Mesothelial cell of epicardium (in vitro differentiated cells): Measurements from ENCODE around the gene RPTN. TPM values are rescaled to one million over a fixed set of nuclear protein-coding genes. Genes with fewer than 3 reads are reported as not detected.

ENCODE experiments used
- DNase-seq, 2 experiments: peaks; one replicate each; pipeline ENCODE4 v3.0.0; 2021; ENCODE audit warnings: low spot score in 2 of 2; ENCODE audit not compliant: unreplicated experiment in 2 of 2
- H3K27ac Mint-ChIP-seq: 2 replicates; pipeline ENCODE4 v1.8.0; 2021; ENCODE audit warnings: mixed read lengths
- H3K27me3 Mint-ChIP-seq: 2 replicates; pipeline ENCODE4 v1.8.0; 2021; ENCODE audit warnings: low read depth, mixed read lengths
- H3K36me3 Mint-ChIP-seq: 2 replicates; pipeline ENCODE4 v1.8.0; 2021; ENCODE audit warnings: mixed read lengths
- H3K4me1 Mint-ChIP-seq: 2 replicates; pipeline ENCODE4 v1.8.0; 2021; ENCODE audit warnings: mixed read lengths
- H3K4me3 Mint-ChIP-seq: 2 replicates; pipeline ENCODE4 v1.8.0; 2021; ENCODE audit warnings: mild to moderate bottlenecking, moderate library complexity, mixed read lengths
- H3K9me3 Mint-ChIP-seq: 2 replicates; pipeline ENCODE4 v1.8.0; 2021; ENCODE audit warnings: mixed read lengths
- total RNA-seq: library from RNA; stranded (reverse); gene quantifications from 3 replicates; pipeline ENCODE4 v1.2.1, GENCODE V29; 2021
- TF ChIP-seq, protein P1 (sequence below): fragments of 200-600 bp; sonication (generic); IDR thresholded peaks from one replicate; pipeline ENCODE4 v1.5.0; 2021; ENCODE audit warnings: antibody characterized with exemption; ENCODE audit not compliant: unreplicated experiment

RPTN gene
- total RNA-seq, 1 donor from 2014 or later = not detected

GRCh38 chr1:152109998-152110294, 49.1 kb downstream of the RPTN start:
- Mint-ChIP-seq H3K27me3 (peaks cover 6% of the 10 kb centered on the region), H3K4me3 (no peak overlapping the region), H3K36me3 (no peaks in the 10 kb centered on the region), H3K9me3 (peaks cover 5% of the 10 kb centered on the region), H3K4me1 (no peaks in the 10 kb centered on the region), H3K27ac (no peak overlapping the region)
- no peak for DNase-seq
- TF ChIP-seq, protein P1, sequence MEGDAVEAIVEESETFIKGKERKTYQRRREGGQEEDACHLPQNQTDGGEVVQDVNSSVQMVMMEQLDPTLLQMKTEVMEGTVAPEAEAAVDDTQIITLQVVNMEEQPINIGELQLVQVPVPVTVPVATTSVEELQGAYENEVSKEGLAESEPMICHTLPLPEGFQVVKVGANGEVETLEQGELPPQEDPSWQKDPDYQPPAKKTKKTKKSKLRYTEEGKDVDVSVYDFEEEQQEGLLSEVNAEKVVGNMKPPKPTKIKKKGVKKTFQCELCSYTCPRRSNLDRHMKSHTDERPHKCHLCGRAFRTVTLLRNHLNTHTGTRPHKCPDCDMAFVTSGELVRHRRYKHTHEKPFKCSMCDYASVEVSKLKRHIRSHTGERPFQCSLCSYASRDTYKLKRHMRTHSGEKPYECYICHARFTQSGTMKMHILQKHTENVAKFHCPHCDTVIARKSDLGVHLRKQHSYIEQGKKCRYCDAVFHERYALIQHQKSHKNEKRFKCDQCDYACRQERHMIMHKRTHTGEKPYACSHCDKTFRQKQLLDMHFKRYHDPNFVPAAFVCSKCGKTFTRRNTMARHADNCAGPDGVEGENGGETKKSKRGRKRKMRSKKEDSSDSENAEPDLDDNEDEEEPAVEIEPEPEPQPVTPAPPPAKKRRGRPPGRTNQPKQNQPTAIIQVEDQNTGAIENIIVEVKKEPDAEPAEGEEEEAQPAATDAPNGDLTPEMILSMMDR = no peak

DNA sequence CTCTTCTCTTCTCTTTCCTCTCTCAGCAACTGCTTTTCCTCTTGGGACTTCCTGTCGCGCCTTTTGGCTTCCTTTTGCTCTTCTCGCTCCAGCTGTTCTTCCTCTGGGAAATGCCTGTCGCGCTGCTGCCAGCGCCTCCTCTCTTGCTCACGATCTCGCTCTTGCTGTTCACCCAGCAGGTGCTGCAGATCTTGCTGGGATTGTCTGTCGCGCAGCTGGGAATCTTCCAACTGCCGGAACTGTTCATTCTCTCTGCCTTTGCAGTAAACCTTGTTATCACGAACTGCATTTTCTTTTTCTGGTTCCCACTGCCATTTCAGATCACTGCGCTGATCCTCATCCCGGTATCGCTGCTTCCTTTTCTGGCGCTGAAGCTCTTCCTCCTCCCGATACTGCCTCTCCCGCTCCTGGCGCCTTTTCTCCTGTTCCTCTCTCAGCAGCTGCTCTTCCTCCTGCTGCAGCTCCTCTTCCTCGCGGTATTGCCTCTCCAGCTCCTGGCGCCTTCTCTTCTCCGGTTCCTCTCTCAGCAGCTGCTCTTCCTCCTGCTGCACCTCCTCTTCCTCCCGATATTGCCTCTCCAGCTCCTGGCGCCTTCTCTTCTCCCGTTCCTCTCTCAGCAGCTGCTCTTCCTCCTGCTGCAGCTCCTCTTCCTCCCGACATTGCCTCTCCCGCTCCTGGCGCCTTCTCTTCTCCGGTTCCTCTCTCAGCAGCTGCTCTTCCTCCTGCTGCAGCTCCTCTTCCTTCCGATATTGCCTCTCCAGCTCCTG, 49.6 kb downstream of the RPTN start:
- H3K27ac Mint-ChIP-seq = no peak overlapping the region
- H3K4me3 Mint-ChIP-seq = no peak overlapping the region
- H3K9me3 Mint-ChIP-seq = peaks cover 5% of the 10 kb centered on the region
- H3K36me3 Mint-ChIP-seq = no peaks in the 10 kb centered on the region
- no peaks in the 10 kb centered on the region for H3K4me1 Mint-ChIP-seq
- DNase-seq = no peak
- H3K27me3 Mint-ChIP-seq = peaks cover 8% of the 10 kb centered on the region
- TF ChIP-seq, protein P1 = no peak

GRCh38 chr1:152108882-152109222, 50.2 kb downstream of the RPTN start:
- Mint-ChIP-seq H3K4me1 (no peaks in the 10 kb centered on the region), H3K9me3 (peaks cover 5% of the 10 kb centered on the region), H3K27ac (no peak overlapping the region), H3K36me3 (no peaks in the 10 kb centered on the region), H3K4me3 (no peak overlapping the region), H3K27me3 (peaks cover 8% of the 10 kb centered on the region)
- DNase-seq = no peak
- TF ChIP-seq, protein P1 = no peak

DNA sequence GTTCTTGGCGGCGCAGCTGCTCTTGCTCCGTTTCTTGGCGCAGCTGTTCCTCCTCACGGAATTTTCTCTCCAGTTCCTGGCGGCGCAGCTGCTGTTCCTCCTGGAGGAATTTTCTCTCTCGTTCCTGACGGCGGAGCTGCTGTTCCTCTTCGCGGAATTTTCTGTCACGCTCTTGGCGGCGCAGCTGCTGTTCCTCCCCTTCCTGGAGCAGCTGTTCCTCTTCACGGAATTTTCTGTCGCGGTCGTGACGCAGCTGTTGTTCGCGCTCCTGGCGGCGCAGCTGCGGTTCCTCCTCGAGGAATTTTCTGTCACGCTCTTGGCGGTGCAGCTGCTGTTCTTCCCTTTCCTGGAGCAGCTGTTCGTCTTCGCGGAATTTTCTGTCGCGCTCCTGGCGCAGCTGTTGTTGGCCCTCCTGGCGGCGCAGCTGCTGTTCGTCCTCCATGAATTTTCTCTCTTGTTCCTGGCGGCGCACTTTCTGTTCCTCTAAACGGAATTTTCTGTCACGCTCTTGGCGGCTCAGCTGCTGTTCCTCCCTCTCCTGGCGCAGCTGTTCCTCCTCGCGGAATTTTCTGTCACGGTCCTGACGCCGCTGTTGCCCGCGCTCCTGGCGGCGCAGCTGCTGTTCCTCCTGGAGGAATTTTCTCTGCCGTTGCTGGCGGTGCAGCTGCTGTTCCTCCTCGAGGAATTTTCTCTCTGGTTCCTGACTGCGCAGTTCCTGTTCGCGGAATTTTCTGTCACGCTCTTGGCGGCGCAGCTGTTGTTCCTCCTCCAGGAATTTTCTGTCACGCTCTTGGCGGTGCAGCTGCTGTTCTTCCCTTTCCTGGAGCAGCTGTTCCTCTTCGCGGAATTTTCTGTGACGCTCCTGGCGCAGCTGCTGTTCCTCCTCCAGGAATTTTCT, 50.8 kb downstream of the RPTN start:
- no peak for DNase-seq
- Mint-ChIP-seq H3K4me3 (no peak overlapping the region), H3K27ac (no peak overlapping the region), H3K27me3 (peaks cover 11% of the 10 kb centered on the region), H3K9me3 (peaks cover 5% of the 10 kb centered on the region), H3K4me1 (no peaks in the 10 kb centered on the region), H3K36me3 (no peaks in the 10 kb centered on the region)
- TF ChIP-seq, protein P1 = no peak

- Mint-ChIP-seq H3K27me3 (peaks cover 11% of the 10 kb centered on the region), H3K36me3 (no peaks in the 10 kb centered on the region), H3K9me3 (peaks cover 5% of the 10 kb centered on the region), H3K27ac (no peak overlapping the region), H3K4me3 (no peak overlapping the region), H3K4me1 (no peaks in the 10 kb centered on the region)
- no peak for DNase-seq
- TF ChIP-seq, protein P1 = no peak
Measured at GRCh38 chr1:152107031-152107983, 51.7 kb downstream of the RPTN start.
